MM.1S (cell line): Measurements from ENCODE around the gene PLSCR2.

Experiments
- DNase-seq: peaks from one replicate; pipeline ENCODE4 v3.0.0-alpha.2; 2015
- H2AFZ ChIP-seq: fragments of 300-600 bp; sonication (generic); 2 replicates; pipeline ENCODE4 v1.6.0; 2016; ENCODE audit warnings: antibody characterized with exemption, low read length
- H3F3A ChIP-seq: fragments of 300-600 bp; sonication (generic); 2 replicates; pipeline ENCODE4 v1.6.1; 2016; ENCODE audit warnings: mild to moderate bottlenecking, antibody characterized with exemption, low read length, moderate library complexity, mixed read lengths; ENCODE audit not compliant: insufficient read depth
- H3K27ac ChIP-seq: fragments of 300-600 bp; sonication (generic); 2 replicates; pipeline ENCODE4 v1.5.1; 2016; ENCODE audit warnings: mild to moderate bottlenecking, low read length
- H3K27me3 ChIP-seq: fragments of 300-600 bp; sonication (generic); replicated peaks from 2 replicates; pipeline ENCODE4 v1.6.0; 2016; ENCODE audit warnings: low read length; ENCODE audit not compliant: insufficient read depth
- H3K36me3 ChIP-seq: fragments of 300-600 bp; sonication (generic); replicated peaks from 2 replicates; pipeline ENCODE4 v1.6.1; 2016; ENCODE audit warnings: mild to moderate bottlenecking, low read length, mixed read lengths; ENCODE audit not compliant: insufficient read depth
- H3K4me1 ChIP-seq: fragments of 300-600 bp; sonication (generic); 2 replicates; pipeline ENCODE4 v1.6.1; 2016; ENCODE audit warnings: low read length, mixed read lengths
- H3K4me2 ChIP-seq: fragments of 300-600 bp; sonication (generic); 2 replicates; pipeline ENCODE4 v1.6.0; 2016; ENCODE audit warnings: low read depth, low read length
- H3K4me3 ChIP-seq: fragments of 300-600 bp; sonication (generic); 2 replicates; pipeline ENCODE4 v1.5.1; 2016; ENCODE audit warnings: low read length, mixed read lengths
- H3K79me2 ChIP-seq: fragments of 300-600 bp; sonication (generic); 2 replicates; pipeline ENCODE4 v1.6.1; 2016; ENCODE audit warnings: mixed run types, low read length, mixed read lengths
- H3K9ac ChIP-seq: fragments of 300-600 bp; sonication (generic); 2 replicates; pipeline ENCODE4 v1.6.1; 2016; ENCODE audit warnings: low read length, mixed read lengths
- H3K9me2 ChIP-seq: fragments of 300-600 bp; sonication (generic); replicated peaks from 2 replicates; pipeline ENCODE4 v1.6.1; 2016; ENCODE audit warnings: mild to moderate bottlenecking, low read length, mixed read lengths; ENCODE audit not compliant: insufficient read depth
- H3K9me3 ChIP-seq: fragments of 300-600 bp; sonication (generic); replicated peaks from 2 replicates; pipeline ENCODE4 v1.6.1; 2016; ENCODE audit warnings: mild to moderate bottlenecking, low read length, mixed read lengths; ENCODE audit not compliant: insufficient read depth
- H4K20me1 ChIP-seq: fragments of 300-600 bp; sonication (generic); 2 replicates; pipeline ENCODE4 v1.6.1; 2016; ENCODE audit warnings: mild to moderate bottlenecking, low read length, moderate library complexity, mixed read lengths; ENCODE audit not compliant: insufficient read depth
- CTCF ChIP-seq: fragments of 300-600 bp; sonication (generic); IDR thresholded peaks from 2 replicates; pipeline ENCODE4 v1.5.1; 2016; ENCODE audit warnings: antibody characterized with exemption, low read length, mixed read lengths
- EZH2 ChIP-seq: fragments of 300-600 bp; sonication (generic); optimal IDR thresholded peaks from 2 replicates; pipeline ENCODE3; 2017; ENCODE audit warnings: low read depth, mild to moderate bottlenecking, antibody characterized with exemption, low read length, mixed read lengths
- EZH2phosphoT487 ChIP-seq: fragments of 300-600 bp; sonication (generic); IDR thresholded peaks from 2 replicates; pipeline ENCODE4 v1.6.1; 2018; ENCODE audit warnings: antibody characterized with exemption, low read length

PLSCR2 gene

GRCh38 chr3:146466604-146467003, 2.8 kb downstream of the PLSCR2 start:
- H3K36me3 ChIP-seq: no peaks in the 10 kb centered on the region
- no peak overlapping the region for H3K4me3 ChIP-seq
- no peak overlapping the region for H3K4me2 ChIP-seq
- no peaks in the 10 kb centered on the region for H3K9me3 ChIP-seq
- no peaks in the 10 kb centered on the region for H3F3A ChIP-seq
- DNase-seq: no peak
- no peaks in the 10 kb centered on the region for H4K20me1 ChIP-seq
- H3K27ac ChIP-seq: no peak overlapping the region
- H3K27me3 ChIP-seq: no peaks in the 10 kb centered on the region
- TF ChIP-seq CTCF (no peak), EZH2 (no peak), EZH2phosphoT487 (no peak)
- no peaks in the 10 kb centered on the region for H3K4me1 ChIP-seq
- no peaks in the 10 kb centered on the region for H3K79me2 ChIP-seq
- no peak overlapping the region for H2AFZ ChIP-seq
- H3K9me2 ChIP-seq: no peaks in the 10 kb centered on the region
- no peak overlapping the region for H3K9ac ChIP-seq

GRCh38 chr3:146465693-146466465, 3.5 kb downstream of the PLSCR2 start:
- Histone ChIP-seq H3K4me2 (no peak overlapping the region), H3K9me2 (no peaks in the 10 kb centered on the region), H3K27ac (no peak overlapping the region), H3K27me3 (no peaks in the 10 kb centered on the region), H3K9ac (no peak overlapping the region), H3K79me2 (no peaks in the 10 kb centered on the region), H3K36me3 (no peaks in the 10 kb centered on the region), H3K4me1 (no peaks in the 10 kb centered on the region), H3K9me3 (no peaks in the 10 kb centered on the region), H4K20me1 (no peaks in the 10 kb centered on the region), H3F3A (no peaks in the 10 kb centered on the region), H3K4me3 (no peak overlapping the region), H2AFZ (no peak overlapping the region)
- TF ChIP-seq EZH2phosphoT487: no peak
- TF ChIP-seq CTCF: no peak
- TF ChIP-seq EZH2: no peak
- no peak for DNase-seq

GRCh38 chr3:146464783-146465182, 4.6 kb downstream of the PLSCR2 start:
- Histone ChIP-seq H3K9ac (no peak overlapping the region), H3K4me2 (no peak overlapping the region), H2AFZ (no peak overlapping the region), H3K27me3 (no peaks in the 10 kb centered on the region), H3K79me2 (no peaks in the 10 kb centered on the region), H3K36me3 (no peaks in the 10 kb centered on the region), H3K4me3 (no peak overlapping the region), H3F3A (no peaks in the 10 kb centered on the region), H3K9me3 (no peaks in the 10 kb centered on the region), H3K4me1 (no peaks in the 10 kb centered on the region), H3K9me2 (no peaks in the 10 kb centered on the region), H4K20me1 (no peaks in the 10 kb centered on the region), H3K27ac (no peak overlapping the region)
- DNase-seq: no peak
- TF ChIP-seq CTCF: no peak
- TF ChIP-seq EZH2: no peak
- no peak for TF ChIP-seq EZH2phosphoT487
